A549 (cell line): ENCODE measurements around the gene LRRC59. TPM values are rescaled to one million over a fixed set of nuclear protein-coding genes. Genes with fewer than 3 reads are reported as not detected.
A peak's percentile ranks its signal among the peaks of the same experiment; 100 is the strongest.

Experiments used
- ATOH8 ChIP-seq: fragments of 250-450 bp; sonication (Bioruptor Pico); IDR thresholded peaks from 2 replicates; pipeline ENCODE4 v1.5.0; 2020; ENCODE audit warnings: low read depth, mild to moderate bottlenecking, moderate library complexity
- BHLHE40 ChIP-seq: IDR thresholded peaks from 2 replicates; pipeline ENCODE4 v1.6.1; 2012; ENCODE audit warnings: low read depth, low read length, inconsistent platforms
- CTCF ChIP-seq: fragments of >200 bp; sonication (Bioruptor Twin); formaldehyde crosslinking; IDR thresholded peaks from 3 replicates; pipeline ENCODE4 v1.5.1; 2016
- ELK1 ChIP-seq: fragments of 150-350 bp; IDR thresholded peaks from 2 replicates; pipeline ENCODE4 v1.6.1; 2014; ENCODE audit warnings: low read depth, mild to moderate bottlenecking, low read length
- ESRRA ChIP-seq: fragments of 150-350 bp; IDR thresholded peaks from 2 replicates; pipeline ENCODE4 v1.6.1; 2014; ENCODE audit warnings: mild to moderate bottlenecking, low read length, borderline replicate concordance
- FOSB ChIP-seq: fragments of 250-450 bp; sonication (Bioruptor Pico); IDR thresholded peaks from 2 replicates; pipeline ENCODE4 v1.5.0; 2020; ENCODE audit warnings: mild to moderate bottlenecking, moderate library complexity
- HDAC2 ChIP-seq: fragments of 200-600 bp; sonication (generic); IDR thresholded peaks from 2 replicates; pipeline ENCODE4 v1.6.1; 2016
- HES2 ChIP-seq: fragments of >200 bp; sonication (Bioruptor Twin); formaldehyde crosslinking; IDR thresholded peaks from 2 replicates; pipeline ENCODE4 v1.6.1; 2016
- HOXA7 ChIP-seq: fragments of 250-450 bp; sonication (Bioruptor Pico); IDR thresholded peaks from 2 replicates; pipeline ENCODE4 v1.5.0; 2020; ENCODE audit warnings: mild to moderate bottlenecking, moderate library complexity
- KDM1A ChIP-seq: fragments of 200-600 bp; sonication (generic); IDR thresholded peaks from 2 replicates; pipeline ENCODE4 v1.6.1; 2016; ENCODE audit warnings: low read depth, mild to moderate bottlenecking
- KDM5A ChIP-seq: fragments of 200-600 bp; sonication (generic); IDR thresholded peaks from 2 replicates; pipeline ENCODE4 v1.6.1; 2016; ENCODE audit warnings: antibody characterized with exemption, mild to moderate bottlenecking
- MAX ChIP-seq: IDR thresholded peaks from 2 replicates; pipeline ENCODE4 v1.6.1; 2012
- NFE2L2 ChIP-seq: fragments of 150-350 bp; conservative IDR thresholded peaks from 2 replicates; pipeline ENCODE4 v1.6.1; 2014; ENCODE audit warnings: low read length
- NPAS2 ChIP-seq: fragments of 250-450 bp; sonication (Bioruptor Pico); IDR thresholded peaks from 2 replicates; pipeline ENCODE4 v1.8.0; 2022; ENCODE audit warnings: mild to moderate bottlenecking, moderate library complexity, borderline replicate concordance
- NR3C1 ChIP-seq: fragments of >200 bp; sonication (Bioruptor Twin); formaldehyde crosslinking; IDR thresholded peaks from 3 replicates; pipeline ENCODE4 v1.6.1; 2017
- PBX3 ChIP-seq: IDR thresholded peaks from 2 replicates; pipeline ENCODE4 v1.6.1; 2012
- POLR2A ChIP-seq: IDR thresholded peaks from 2 replicates; pipeline ENCODE4 v1.6.1; 2012; ENCODE audit warnings: mild to moderate bottlenecking, low read length
- POLR2AphosphoS2 ChIP-seq: conservative IDR thresholded peaks from 2 replicates; pipeline ENCODE4 v1.6.1; 2012; ENCODE audit warnings: low read length, improper control_type of control experiment, inconsistent platforms
- RARB ChIP-seq: fragments of 250-450 bp; sonication (Bioruptor Pico); IDR thresholded peaks from 2 replicates; pipeline ENCODE4 v1.8.0; 2021; ENCODE audit warnings: mild to moderate bottlenecking, moderate library complexity
- RNF2 ChIP-seq: fragments of 200-600 bp; sonication (generic); IDR thresholded peaks from 2 replicates; pipeline ENCODE4 v1.6.1; 2016; ENCODE audit warnings: low read depth, mild to moderate bottlenecking, antibody characterized with exemption, moderate library complexity, borderline replicate concordance
- SMC3 ChIP-seq: fragments of >200 bp; sonication (Bioruptor Twin); formaldehyde crosslinking; IDR thresholded peaks from 3 replicates; pipeline ENCODE4 v1.6.1; 2018; ENCODE audit warnings: inconsistent platforms
- TFCP2L1 ChIP-seq: fragments of 250-450 bp; sonication (Bioruptor Pico); IDR thresholded peaks from 2 replicates; pipeline ENCODE4 v1.5.0; 2021; ENCODE audit warnings: mild to moderate bottlenecking
- USF2 ChIP-seq: fragments of 450-650 bp; IDR thresholded peaks from 2 replicates; pipeline ENCODE4 v1.6.1; 2014; ENCODE audit warnings: antibody characterized with exemption
- ZC3H11A ChIP-seq: fragments of 450-650 bp; IDR thresholded peaks from 2 replicates; pipeline ENCODE4 v1.6.1; 2014; ENCODE audit warnings: antibody characterized with exemption, mild to moderate bottlenecking
- polyA plus RNA-seq, 4 experiments: library from polyadenylated mRNA; depleted of rRNA in 3 of 4; stranded (reverse); fragments of >200 nt; fragmentation: RNase III in 1 of 4; extraction: RNeasy Plus Mini Kit Qiagen cat#74134 plus additional on column Dnase treatment in 1 of 4; gene quantifications; 2 replicates in 3 of 4; 3 replicates in 1 of 4; pipeline ENCODE4 v1.2.3, GENCODE V29; 2011 to 2017

LRRC59 gene
- polyA plus RNA-seq, 2 of the 4 experiments (the other 2 are of a cell fraction): 209 to 228 TPM

GRCh38 chr17:50397111-50397918, at the start of gene LRRC59 (continued):
- no peak for TF ChIP-seq NR3C1
- TF ChIP-seq POLR2A: peak; percentile 91
- TF ChIP-seq RNF2: no peak
- peak; percentile 99 for TF ChIP-seq MAX
- TF ChIP-seq BHLHE40: no peak
- no peak for TF ChIP-seq RARB
- no peak for TF ChIP-seq HDAC2
- TF ChIP-seq USF2: no peak
- TF ChIP-seq KDM5A: no peak
- no peak for TF ChIP-seq NPAS2 (CRISPR knock-in tag)
- TF ChIP-seq TFCP2L1 (CRISPR knock-in tag): peak; percentile 92
- TF ChIP-seq POLR2AphosphoS2: no peak
- no peak for TF ChIP-seq ELK1
- no peak for TF ChIP-seq ZC3H11A
- peak; percentile 42; the same call in 1 of the 2 replicates for TF ChIP-seq PBX3
- no peak for TF ChIP-seq FOSB
- no peak for TF ChIP-seq KDM1A
- peak; percentile 91 for TF ChIP-seq CTCF
- no peak for TF ChIP-seq NFE2L2
- peak; percentile 33; the same call in 1 of the 3 replicates for TF ChIP-seq SMC3
- no peak for TF ChIP-seq HES2
- no peak for TF ChIP-seq ESRRA
- no peak for TF ChIP-seq HOXA7 (CRISPR knock-in tag)
- 0 out of 2 replicates have a peak, but pooled peaks have one; percentile 29 for TF ChIP-seq ATOH8
